Endothelial cell of coronary artery (primary cell): ENCODE measurements around the gene LGALSL. TPM values are rescaled to one million over a fixed set of nuclear protein-coding genes. Genes with fewer than 3 reads are reported as not detected.

Experiments used
- total RNA-seq: library from RNA; depleted of rRNA; stranded (reverse); fragments of >200 nt; gene quantifications from 2 replicates; pipeline ENCODE4 v1.2.3, GENCODE V29; 2014

The LGALSL gene
- 3.1 and 4.2 TPM in 2 replicates for total RNA-seq

GRCh38 chr2:64453770-64454385 lies at the start of gene LGALSL:
Gene LGALSL, plus strand, starts transcription at chr2:64454162. Its CDS starts 384 bp downstream, at chr2:64454546.

Other genes with a start within 250 kb of the LGALSL start
- 26.8 and 32.3 TPM in 2 replicates for gene AFTPH, start 70.2 kb downstream of the LGALSL start, total RNA-seq
- 2.4 and 4.7 TPM in 2 replicates for gene SERTAD2, start 199.8 kb downstream of the LGALSL start, total RNA-seq